ENCODE data around the gene VDAC1. TPM values are rescaled to one million over a fixed set of nuclear protein-coding genes. Genes with fewer than 3 reads are reported as not detected.
A peak's percentile ranks its signal among the peaks of the same experiment; 100 is the strongest.

The VDAC1 gene
- total RNA-seq, 1 donor from 2014 or later, result 218 TPM

GRCh38 chr5:133932441-133933168 lies 72.2 kb downstream of the VDAC1 start:
- no peak for TF ChIP-seq CTCF (conservative IDR thresholded peaks at IDR 0.05)
- no peaks in the 10 kb centered on the region for H3K4me1 Mint-ChIP-seq

DNA sequence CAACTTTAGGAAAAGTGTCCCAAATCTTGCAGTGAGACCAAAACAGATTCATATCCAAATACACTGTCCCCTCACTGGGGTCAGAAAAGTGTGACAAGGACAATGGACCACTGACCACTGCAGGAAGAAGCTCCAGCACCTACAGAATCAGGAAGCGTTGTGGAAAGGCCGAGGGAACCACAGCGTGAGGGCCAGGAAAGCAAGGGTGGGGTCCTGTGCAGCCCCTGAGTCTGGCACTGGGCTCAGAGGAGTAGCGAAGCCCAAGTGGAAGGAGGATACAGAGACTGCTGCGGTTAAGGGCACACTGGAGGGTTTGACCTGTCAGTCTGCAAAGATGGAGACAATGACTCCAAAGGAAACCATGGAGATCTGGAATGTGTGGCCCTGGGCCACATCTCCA lies 73.2 kb downstream of the VDAC1 start:
- Mint-ChIP-seq H3K4me3 (no peak overlapping the region), H3K27me3 (ENCODE audit: low read depth) (no peaks in the 10 kb centered on the region)

More at GRCh38 chr5:133932441-133933168, 72.2 kb downstream of the VDAC1 start:
- H3K9me3 Mint-ChIP-seq, result no peaks in the 10 kb centered on the region
- no peak for DNase-seq (ENCODE audit: low read depth, low spot score)
- H3K27ac Mint-ChIP-seq (ENCODE audit: unreplicated experiment), result no peak overlapping the region
- H3K4me3 Mint-ChIP-seq, result no peak overlapping the region
- H3K36me3 Mint-ChIP-seq (ENCODE audit: low read depth), result no peaks in the 10 kb centered on the region
- no peaks in the 10 kb centered on the region for H3K27me3 Mint-ChIP-seq (ENCODE audit: low read depth)

GRCh38 chr5:133930813-133931090 lies 74.0 kb downstream of the VDAC1 start:
- H3K9me3 Mint-ChIP-seq, result no peaks in the 10 kb centered on the region
- H3K36me3 Mint-ChIP-seq (ENCODE audit: low read depth), result no peaks in the 10 kb centered on the region
- TF ChIP-seq CTCF (conservative IDR thresholded peaks at IDR 0.05), result no peak
- no peak overlapping the region for H3K4me3 Mint-ChIP-seq
- no peak for DNase-seq (ENCODE audit: low read depth, low spot score)
- H3K4me1 Mint-ChIP-seq, result no peaks in the 10 kb centered on the region
- no peak overlapping the region for H3K27ac Mint-ChIP-seq (ENCODE audit: unreplicated experiment)
- no peaks in the 10 kb centered on the region for H3K27me3 Mint-ChIP-seq (ENCODE audit: low read depth)

More for the DNA sequence above, 73.2 kb downstream of the VDAC1 start:
- Mint-ChIP-seq H3K27ac (ENCODE audit: unreplicated experiment) (peak overlapping the region; percentile 43), H3K9me3 (no peaks in the 10 kb centered on the region), H3K4me1 (no peaks in the 10 kb centered on the region), H3K36me3 (ENCODE audit: low read depth) (no peaks in the 10 kb centered on the region)
- no peak for TF ChIP-seq CTCF (conservative IDR thresholded peaks at IDR 0.05)
- DNase-seq (ENCODE audit: low read depth, low spot score), result no peak

GRCh38 chr5:133930061-133930812 lies 74.5 kb downstream of the VDAC1 start:
- no peak for DNase-seq (ENCODE audit: low read depth, low spot score)
- Mint-ChIP-seq H3K9me3 (no peaks in the 10 kb centered on the region), H3K4me1 (no peaks in the 10 kb centered on the region), H3K36me3 (ENCODE audit: low read depth) (no peaks in the 10 kb centered on the region), H3K27ac (ENCODE audit: unreplicated experiment) (no peak overlapping the region), H3K4me3 (no peak overlapping the region), H3K27me3 (ENCODE audit: low read depth) (peaks cover 2% of the 10 kb centered on the region)
- no peak for TF ChIP-seq CTCF (conservative IDR thresholded peaks at IDR 0.05)

- Mint-ChIP-seq H3K9me3 (no peaks in the 10 kb centered on the region), H3K27ac (ENCODE audit: unreplicated experiment) (no peak overlapping the region), H3K4me1 (no peaks in the 10 kb centered on the region), H3K36me3 (ENCODE audit: low read depth) (no peaks in the 10 kb centered on the region), H3K27me3 (ENCODE audit: low read depth) (peaks cover 9% of the 10 kb centered on the region), H3K4me3 (no peak overlapping the region)
- no peak for TF ChIP-seq CTCF (conservative IDR thresholded peaks at IDR 0.05)
- DNase-seq (ENCODE audit: low read depth, low spot score), result no peak
Observed at GRCh38 chr5:133928587-133929393, 76.0 kb downstream of the VDAC1 start.
